Calu3 (cell line): ENCODE measurements around the gene NT5M. TPM values are rescaled to one million over a fixed set of nuclear protein-coding genes. Genes with fewer than 3 reads are reported as not detected.
A peak's percentile ranks its signal among the peaks of the same experiment; 100 is the strongest.

ENCODE experiments used
- BruUV-seq: library from RNA; stranded (reverse); fragments of 400-500 nt; replicated peaks from 2 replicates; lab custom pipeline; 2021; lab: Mats Ljungman, UMichigan
- CTCF ChIA-PET: fragments of 300-600 bp; sonication (Branson Sonifier 250); formaldehyde crosslinking; loops from one replicate; lab custom pipeline; 2022; ENCODE audit warnings: antibody characterized with exemption; lab: Charles Lee
- DNase-seq: peaks from one replicate; pipeline ENCODE4 v3.0.0; 2022
- H3K27ac Mint-ChIP-seq: one replicate; pipeline ENCODE4 v1.8.0; 2022; ENCODE audit warnings: mixed read lengths; ENCODE audit not compliant: unreplicated experiment
- H3K27me3 Mint-ChIP-seq: one replicate; pipeline ENCODE4 v1.8.0; 2022; ENCODE audit warnings: mixed read lengths; ENCODE audit not compliant: unreplicated experiment
- H3K36me3 Mint-ChIP-seq: one replicate; pipeline ENCODE4 v1.8.0; 2022; ENCODE audit warnings: mild to moderate bottlenecking, moderate library complexity, mixed read lengths; ENCODE audit not compliant: insufficient read depth, unreplicated experiment
- H3K4me1 Mint-ChIP-seq: one replicate; pipeline ENCODE4 v1.8.0; 2022; ENCODE audit warnings: mild to moderate bottlenecking, low read depth, mixed read lengths; ENCODE audit not compliant: unreplicated experiment
- H3K4me3 Mint-ChIP-seq: one replicate; pipeline ENCODE4 v1.8.0; 2022; ENCODE audit warnings: mild to moderate bottlenecking, low read depth, moderate library complexity, mixed read lengths; ENCODE audit not compliant: unreplicated experiment
- H3K9me3 Mint-ChIP-seq: one replicate; pipeline ENCODE4 v1.8.0; 2022; ENCODE audit warnings: low read depth, mixed read lengths; ENCODE audit not compliant: unreplicated experiment
- intact Hi-C: fragments of 100-400 bp; cut with micrococcal nuclease; formaldehyde crosslinking; loops from one replicate; pipeline ENCODE4 v1.10.0; 2022; ENCODE audit not compliant: unreplicated experiment
- total RNA-seq: library from RNA; stranded (reverse); gene quantifications from 2 replicates; pipeline ENCODE4 v1.2.3, GENCODE V29; 2022
- TF ChIP-seq, protein P1 (sequence below): fragments of 200-600 bp; IDR thresholded peaks from one replicate; pipeline ENCODE4 v1.8.0; 2022; ENCODE audit warnings: antibody characterized with exemption; ENCODE audit not compliant: unreplicated experiment

Gene NT5M
- total RNA-seq, 1 experiment from 2014 or later: 1.0 TPM

DNA sequence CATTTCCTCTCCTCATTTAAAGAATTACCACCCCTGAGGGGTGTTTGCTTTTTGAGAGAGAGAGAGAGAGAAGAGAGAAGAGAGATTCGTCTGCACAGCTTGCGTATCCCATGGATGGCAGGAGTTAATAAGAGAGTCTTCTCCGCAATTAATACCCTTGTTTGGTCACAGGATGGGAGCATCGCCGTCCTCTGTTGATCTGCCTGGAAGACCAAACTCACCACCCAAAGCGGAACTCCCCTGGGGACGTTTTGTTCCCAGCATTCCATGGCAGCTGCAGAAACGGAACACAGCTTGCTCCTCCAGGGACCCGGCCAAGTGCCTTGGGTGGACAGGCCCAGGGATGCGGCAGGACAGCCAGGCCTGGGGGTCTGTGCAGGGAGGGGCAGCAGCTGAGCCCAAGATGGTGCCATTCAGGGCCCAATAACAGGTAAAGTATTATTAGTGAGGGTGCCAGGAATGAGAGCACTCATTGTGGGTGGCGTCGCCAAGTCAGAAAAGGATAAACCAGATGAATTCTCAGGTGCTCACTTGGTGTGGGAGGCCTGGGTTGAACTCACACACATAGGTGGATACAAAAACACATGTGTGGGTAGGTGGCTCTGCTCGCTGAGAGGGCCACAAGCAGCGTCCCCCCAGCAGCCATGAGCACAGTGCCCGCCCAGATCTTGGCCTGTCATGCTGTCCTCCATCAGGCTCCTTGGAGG is 83.1 kb downstream of the NT5M start:
- no peak for DNase-seq
- CTCF ChIA-PET: no interaction called here
- H3K9me3 Mint-ChIP-seq: no peaks in the 10 kb centered on the region
- intact Hi-C loops: no loop called here
- H3K4me3 Mint-ChIP-seq: no peak overlapping the region
- H3K27ac Mint-ChIP-seq: no peak overlapping the region
- peaks cover 19% of the 10 kb centered on the region for H3K27me3 Mint-ChIP-seq
- BruUV-seq: no TSS peak
- H3K36me3 Mint-ChIP-seq: peaks cover 6% of the 10 kb centered on the region
- TF ChIP-seq, protein P1, sequence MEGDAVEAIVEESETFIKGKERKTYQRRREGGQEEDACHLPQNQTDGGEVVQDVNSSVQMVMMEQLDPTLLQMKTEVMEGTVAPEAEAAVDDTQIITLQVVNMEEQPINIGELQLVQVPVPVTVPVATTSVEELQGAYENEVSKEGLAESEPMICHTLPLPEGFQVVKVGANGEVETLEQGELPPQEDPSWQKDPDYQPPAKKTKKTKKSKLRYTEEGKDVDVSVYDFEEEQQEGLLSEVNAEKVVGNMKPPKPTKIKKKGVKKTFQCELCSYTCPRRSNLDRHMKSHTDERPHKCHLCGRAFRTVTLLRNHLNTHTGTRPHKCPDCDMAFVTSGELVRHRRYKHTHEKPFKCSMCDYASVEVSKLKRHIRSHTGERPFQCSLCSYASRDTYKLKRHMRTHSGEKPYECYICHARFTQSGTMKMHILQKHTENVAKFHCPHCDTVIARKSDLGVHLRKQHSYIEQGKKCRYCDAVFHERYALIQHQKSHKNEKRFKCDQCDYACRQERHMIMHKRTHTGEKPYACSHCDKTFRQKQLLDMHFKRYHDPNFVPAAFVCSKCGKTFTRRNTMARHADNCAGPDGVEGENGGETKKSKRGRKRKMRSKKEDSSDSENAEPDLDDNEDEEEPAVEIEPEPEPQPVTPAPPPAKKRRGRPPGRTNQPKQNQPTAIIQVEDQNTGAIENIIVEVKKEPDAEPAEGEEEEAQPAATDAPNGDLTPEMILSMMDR: no peak
- peaks cover 15% of the 10 kb centered on the region for H3K4me1 Mint-ChIP-seq

DNA sequence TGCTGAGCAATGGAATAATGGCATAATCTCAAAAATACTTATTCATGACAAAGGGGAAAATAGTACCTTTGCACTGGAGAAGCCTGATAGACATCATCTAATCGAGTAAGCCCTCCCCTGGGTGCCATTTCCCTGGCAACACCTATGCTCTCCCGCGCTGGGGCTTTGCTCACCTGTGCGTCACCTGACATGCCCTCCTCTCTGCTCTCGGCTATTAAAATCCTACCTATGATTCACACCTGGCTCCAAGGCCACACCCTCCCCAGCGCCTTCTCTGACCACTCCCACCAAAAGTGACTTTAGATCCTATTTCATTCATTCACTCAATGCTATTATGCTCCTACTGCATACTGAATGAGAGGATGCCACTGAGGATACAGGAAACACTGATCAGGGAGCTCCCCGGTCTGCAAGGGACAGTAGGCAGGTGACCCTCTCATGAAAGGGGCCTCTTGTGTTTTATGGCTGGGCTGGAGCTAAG is 83.9 kb downstream of the NT5M start:
- Mint-ChIP-seq H3K27ac (peak overlapping the region; percentile 75), H3K9me3 (no peaks in the 10 kb centered on the region), H3K27me3 (peaks cover 10% of the 10 kb centered on the region), H3K4me3 (no peak overlapping the region), H3K36me3 (peaks cover 6% of the 10 kb centered on the region), H3K4me1 (peaks cover 15% of the 10 kb centered on the region)
- peak; percentile 62 for DNase-seq
- TF ChIP-seq, protein P1: no peak
- CTCF ChIA-PET: interaction anchor here (0.9 to 1.4 kb wide), 4 partner anchors 8 to 227 kb away, joined by 3 to 6 read pairs (median 3); no protein-coding TSS in a partner anchor
- BruUV-seq: no TSS peak
- intact Hi-C loops: no loop called here

DNA sequence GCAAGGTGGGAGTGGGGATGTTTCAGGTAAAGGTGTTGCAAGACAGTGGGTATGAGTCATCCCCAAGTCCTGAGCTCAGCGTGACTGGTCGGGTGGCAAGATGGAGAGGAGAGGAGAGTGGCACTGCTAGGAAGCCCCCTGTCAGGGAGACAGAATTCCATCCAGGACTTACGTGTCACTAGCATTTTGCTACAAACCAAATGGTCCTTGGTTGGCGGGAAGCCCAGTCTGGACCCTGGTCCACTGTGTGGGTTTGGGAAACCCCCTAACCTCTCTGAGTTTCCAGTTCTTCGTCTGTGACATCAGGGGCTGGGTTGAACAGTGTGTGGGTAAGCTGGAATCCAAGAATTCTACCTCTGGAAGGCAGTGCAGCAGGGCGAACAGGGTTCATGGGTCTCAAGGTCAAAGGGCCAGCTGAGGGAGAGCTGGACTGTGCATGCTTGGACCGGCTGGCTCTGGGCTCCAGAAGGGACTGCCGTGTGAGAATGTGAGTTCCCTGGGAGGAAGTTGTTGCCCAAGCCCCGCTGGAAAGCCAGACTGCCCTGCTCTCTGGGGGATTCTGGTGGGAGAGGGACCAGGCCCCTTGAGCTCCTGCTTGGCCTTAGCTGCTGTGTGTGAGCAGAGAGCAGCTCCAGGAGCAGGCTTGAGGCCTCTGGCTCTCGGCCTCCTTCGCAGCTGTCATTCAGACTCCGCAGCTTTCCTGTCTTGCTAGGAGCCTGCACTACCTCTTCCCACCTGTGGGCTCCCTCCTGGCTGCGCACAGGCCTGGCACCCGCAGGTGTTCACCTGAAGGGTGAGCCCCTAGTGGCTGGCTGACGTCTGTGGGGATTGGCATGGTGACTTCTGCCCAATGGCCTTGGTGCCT is 84.6 kb downstream of the NT5M start:
- DNase-seq: peak; percentile 89
- H3K4me3 Mint-ChIP-seq: no peak overlapping the region
- CTCF ChIA-PET: interaction anchor here (0.8 to 1.4 kb wide), 7 partner anchors 9 to 390 kb away, joined by 3 to 8 read pairs (median 3); partner anchors contain the start of gene RASD1
- no peaks in the 10 kb centered on the region for H3K9me3 Mint-ChIP-seq
- TF ChIP-seq, protein P1: peak; percentile 83
- peaks cover 6% of the 10 kb centered on the region for H3K36me3 Mint-ChIP-seq
- intact Hi-C loops: no loop called here
- no TSS peak for BruUV-seq
- peaks cover 4% of the 10 kb centered on the region for H3K27me3 Mint-ChIP-seq
- peaks cover 15% of the 10 kb centered on the region for H3K4me1 Mint-ChIP-seq
- peak overlapping the region; percentile 75 for H3K27ac Mint-ChIP-seq

DNA sequence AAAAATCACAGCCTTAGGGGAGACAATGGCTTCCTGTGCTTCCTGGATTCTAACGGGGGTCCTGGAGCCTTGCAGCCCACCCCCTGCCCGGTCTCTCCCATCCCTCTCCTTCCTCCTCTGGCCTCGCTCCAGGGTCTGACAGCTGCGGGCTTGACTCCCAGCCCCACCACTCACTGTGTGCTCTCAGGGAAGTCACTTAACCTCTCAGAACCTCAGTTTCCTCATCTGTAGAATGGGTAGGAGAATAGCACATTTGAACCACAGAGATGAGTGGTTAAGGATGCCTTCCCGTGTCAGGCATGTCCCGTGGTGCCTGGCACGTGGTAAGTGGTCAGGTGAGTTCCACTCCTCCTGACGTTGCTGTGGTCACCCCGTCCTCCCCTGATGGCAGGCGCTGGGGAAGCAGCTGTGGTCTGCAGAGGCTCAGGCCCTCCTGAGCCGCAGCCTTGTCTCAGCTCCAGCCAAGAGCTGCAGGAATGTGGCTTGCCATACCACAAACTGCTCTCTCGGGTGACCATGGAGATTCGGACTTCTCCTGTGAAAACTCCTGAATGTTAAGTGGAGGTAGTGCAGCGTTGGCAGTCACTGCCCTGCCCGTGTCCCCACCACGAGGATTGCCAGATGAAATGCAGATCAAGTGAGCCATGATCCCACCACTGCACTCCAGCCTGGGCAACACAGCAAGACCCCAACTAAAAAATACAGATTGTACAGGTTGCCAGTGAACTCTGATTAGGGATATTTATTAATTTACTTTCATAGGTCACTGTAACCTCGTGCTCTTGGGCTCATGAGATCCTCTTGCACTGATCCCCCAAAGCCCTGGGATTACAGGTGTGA is 85.7 kb downstream of the NT5M start:
- Mint-ChIP-seq H3K27me3 (peaks cover 9% of the 10 kb centered on the region), H3K9me3 (no peaks in the 10 kb centered on the region), H3K4me1 (peaks cover 15% of the 10 kb centered on the region), H3K27ac (no peak overlapping the region), H3K4me3 (no peak overlapping the region), H3K36me3 (peaks cover 6% of the 10 kb centered on the region)
- intact Hi-C loops: no loop called here
- no peak for DNase-seq
- CTCF ChIA-PET: interaction anchor here (1.0 kb wide), 2 partner anchors 108 to 391 kb away, joined by 3 to 8 read pairs; partner anchors contain the start of gene RASD1
- no TSS peak for BruUV-seq
- TF ChIP-seq, protein P1: no peak
